GM12878 (cell line): ENCODE results near the gene SPATS2L.

Source experiments
- LARP7 ChIP-seq: fragments of 450-650 bp; IDR thresholded peaks from 2 replicates; pipeline ENCODE4 v1.6.1; 2017; ENCODE audit warnings: mild to moderate bottlenecking
- MYB ChIP-seq: fragments of 150-350 bp; IDR thresholded peaks from 2 replicates; pipeline ENCODE4 v1.6.1; 2014; ENCODE audit warnings: mild to moderate bottlenecking, low read depth, low read length, borderline replicate concordance
- TF ChIP-seq, protein P1 (sequence below): fragments of 450-650 bp; IDR thresholded peaks from 2 replicates; pipeline ENCODE4 v1.6.1; 2017; ENCODE audit warnings: mild to moderate bottlenecking, moderate library complexity
- TF ChIP-seq, protein P2 (sequence below), 3 experiments: IDR thresholded peaks in 2 of 3; conservative IDR thresholded peaks in 1 of 3; 2 replicates each; pipeline ENCODE4 v1.5.1; 2011; ENCODE audit warnings: low read depth in 3 of 3, low read length in 3 of 3, mild to moderate bottlenecking in 3 of 3, control low read depth in 2 of 3, moderate library complexity in 2 of 3, inconsistent platforms in 1 of 3, mixed read lengths in 1 of 3; ENCODE audit not compliant: control insufficient read depth in 2 of 3, insufficient read depth in 1 of 3; ENCODE audit errors: extremely low read depth in 1 of 3

GRCh38 chr2:200414367-200414766 is 107.9 kb downstream of the SPATS2L start:
- TF ChIP-seq MYB = no peak
- TF ChIP-seq, protein P1, sequence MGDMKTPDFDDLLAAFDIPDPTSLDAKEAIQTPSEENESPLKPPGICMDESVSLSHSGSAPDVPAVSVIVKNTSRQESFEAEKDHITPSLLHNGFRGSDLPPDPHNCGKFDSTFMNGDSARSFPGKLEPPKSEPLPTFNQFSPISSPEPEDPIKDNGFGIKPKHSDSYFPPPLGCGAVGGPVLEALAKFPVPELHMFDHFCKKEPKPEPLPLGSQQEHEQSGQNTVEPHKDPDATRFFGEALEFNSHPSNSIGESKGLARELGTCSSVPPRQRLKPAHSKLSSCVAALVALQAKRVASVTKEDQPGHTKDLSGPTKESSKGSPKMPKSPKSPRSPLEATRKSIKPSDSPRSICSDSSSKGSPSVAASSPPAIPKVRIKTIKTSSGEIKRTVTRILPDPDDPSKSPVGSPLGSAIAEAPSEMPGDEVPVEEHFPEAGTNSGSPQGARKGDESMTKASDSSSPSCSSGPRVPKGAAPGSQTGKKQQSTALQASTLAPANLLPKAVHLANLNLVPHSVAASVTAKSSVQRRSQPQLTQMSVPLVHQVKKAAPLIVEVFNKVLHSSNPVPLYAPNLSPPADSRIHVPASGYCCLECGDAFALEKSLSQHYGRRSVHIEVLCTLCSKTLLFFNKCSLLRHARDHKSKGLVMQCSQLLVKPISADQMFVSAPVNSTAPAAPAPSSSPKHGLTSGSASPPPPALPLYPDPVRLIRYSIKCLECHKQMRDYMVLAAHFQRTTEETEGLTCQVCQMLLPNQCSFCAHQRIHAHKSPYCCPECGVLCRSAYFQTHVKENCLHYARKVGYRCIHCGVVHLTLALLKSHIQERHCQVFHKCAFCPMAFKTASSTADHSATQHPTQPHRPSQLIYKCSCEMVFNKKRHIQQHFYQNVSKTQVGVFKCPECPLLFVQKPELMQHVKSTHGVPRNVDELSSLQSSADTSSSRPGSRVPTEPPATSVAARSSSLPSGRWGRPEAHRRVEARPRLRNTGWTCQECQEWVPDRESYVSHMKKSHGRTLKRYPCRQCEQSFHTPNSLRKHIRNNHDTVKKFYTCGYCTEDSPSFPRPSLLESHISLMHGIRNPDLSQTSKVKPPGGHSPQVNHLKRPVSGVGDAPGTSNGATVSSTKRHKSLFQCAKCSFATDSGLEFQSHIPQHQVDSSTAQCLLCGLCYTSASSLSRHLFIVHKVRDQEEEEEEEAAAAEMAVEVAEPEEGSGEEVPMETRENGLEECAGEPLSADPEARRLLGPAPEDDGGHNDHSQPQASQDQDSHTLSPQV = no peak
- TF ChIP-seq, protein P2, sequence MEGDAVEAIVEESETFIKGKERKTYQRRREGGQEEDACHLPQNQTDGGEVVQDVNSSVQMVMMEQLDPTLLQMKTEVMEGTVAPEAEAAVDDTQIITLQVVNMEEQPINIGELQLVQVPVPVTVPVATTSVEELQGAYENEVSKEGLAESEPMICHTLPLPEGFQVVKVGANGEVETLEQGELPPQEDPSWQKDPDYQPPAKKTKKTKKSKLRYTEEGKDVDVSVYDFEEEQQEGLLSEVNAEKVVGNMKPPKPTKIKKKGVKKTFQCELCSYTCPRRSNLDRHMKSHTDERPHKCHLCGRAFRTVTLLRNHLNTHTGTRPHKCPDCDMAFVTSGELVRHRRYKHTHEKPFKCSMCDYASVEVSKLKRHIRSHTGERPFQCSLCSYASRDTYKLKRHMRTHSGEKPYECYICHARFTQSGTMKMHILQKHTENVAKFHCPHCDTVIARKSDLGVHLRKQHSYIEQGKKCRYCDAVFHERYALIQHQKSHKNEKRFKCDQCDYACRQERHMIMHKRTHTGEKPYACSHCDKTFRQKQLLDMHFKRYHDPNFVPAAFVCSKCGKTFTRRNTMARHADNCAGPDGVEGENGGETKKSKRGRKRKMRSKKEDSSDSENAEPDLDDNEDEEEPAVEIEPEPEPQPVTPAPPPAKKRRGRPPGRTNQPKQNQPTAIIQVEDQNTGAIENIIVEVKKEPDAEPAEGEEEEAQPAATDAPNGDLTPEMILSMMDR (IDR thresholded peaks at IDR 0.05 in 2 of 3, conservative IDR thresholded peaks at IDR 0.05 in 1 of 3; ENCODE audit: control insufficient read depth in 2 of 3, extremely low read depth in 1 of 3, insufficient read depth in 1 of 3, low read depth in 3 of 3, low read length in 3 of 3) = no peak
- TF ChIP-seq LARP7 = no peak
